Fibroblast of pulmonary artery (primary cell): Measurements from ENCODE around the gene THRA.
A peak's percentile ranks its signal among the peaks of the same experiment; 100 is the strongest.

ENCODE experiments used
- DNase-seq: peaks from one replicate; pipeline ENCODE4 v3.0.0-alpha.2; 2010; ENCODE audit warnings: low read depth
- H3K4me3 ChIP-seq: replicated peaks from 2 replicates; pipeline ENCODE4 v1.5.1; 2011; ENCODE audit warnings: low read depth, mild to moderate bottlenecking, control low read depth, low read length, moderate library complexity
- TF ChIP-seq, protein P1 (sequence below): IDR thresholded peaks from 2 replicates; pipeline ENCODE4 v1.5.1; 2011; ENCODE audit warnings: mild to moderate bottlenecking, control low read depth, low read length, inconsistent platforms; ENCODE audit errors: missing control alignments

Gene THRA, protein sequence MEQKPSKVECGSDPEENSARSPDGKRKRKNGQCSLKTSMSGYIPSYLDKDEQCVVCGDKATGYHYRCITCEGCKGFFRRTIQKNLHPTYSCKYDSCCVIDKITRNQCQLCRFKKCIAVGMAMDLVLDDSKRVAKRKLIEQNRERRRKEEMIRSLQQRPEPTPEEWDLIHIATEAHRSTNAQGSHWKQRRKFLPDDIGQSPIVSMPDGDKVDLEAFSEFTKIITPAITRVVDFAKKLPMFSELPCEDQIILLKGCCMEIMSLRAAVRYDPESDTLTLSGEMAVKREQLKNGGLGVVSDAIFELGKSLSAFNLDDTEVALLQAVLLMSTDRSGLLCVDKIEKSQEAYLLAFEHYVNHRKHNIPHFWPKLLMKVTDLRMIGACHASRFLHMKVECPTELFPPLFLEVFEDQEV

DNA sequence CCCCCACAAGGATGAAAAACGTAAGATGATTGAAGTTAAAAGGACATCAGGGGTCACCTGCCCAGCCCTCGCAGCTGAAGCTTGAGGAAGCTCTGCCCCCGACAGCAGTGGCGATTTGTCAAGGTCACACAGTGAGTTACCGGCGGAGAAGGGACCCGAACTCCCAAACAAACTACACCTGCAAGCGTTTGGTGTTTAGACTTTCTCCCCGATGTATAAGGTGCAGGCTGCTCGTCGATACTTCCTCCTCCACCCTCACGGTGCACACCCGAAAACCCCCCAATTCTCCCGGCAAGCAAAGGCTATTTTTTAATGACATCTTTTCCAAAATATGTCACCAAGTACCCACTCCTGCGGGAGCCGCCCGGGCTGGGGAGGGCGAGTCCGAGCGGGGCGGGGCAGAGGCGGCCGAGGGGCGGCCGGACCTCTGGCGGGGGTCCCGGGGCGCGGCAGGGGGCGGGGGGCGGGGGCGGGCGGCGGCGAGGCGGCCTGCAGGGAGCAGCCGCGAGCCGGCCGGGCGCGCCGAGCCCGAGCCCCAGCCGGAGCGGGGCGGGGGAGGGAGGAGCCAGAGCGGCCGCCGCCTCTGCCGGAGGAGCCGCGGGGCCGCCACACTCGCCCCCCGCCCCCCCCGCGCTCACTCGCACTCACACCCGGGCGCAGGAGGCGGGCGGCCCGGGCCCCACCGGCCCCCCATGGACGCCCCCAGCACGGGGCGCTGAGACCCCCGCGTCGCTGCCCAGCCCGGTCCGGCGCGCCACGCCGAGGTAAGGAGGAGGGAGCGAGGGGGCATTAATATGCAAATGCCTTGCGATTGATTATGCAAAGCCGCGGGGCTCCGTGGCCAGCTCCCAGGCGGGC lies at the start of gene THRA:
TSS of gene THRA (plus strand) at position 637 of the 858 bp plus-strand sequence. CDS start 11,524 bp downstream, outside the sequence.
- peak within 1 kb of the TSS; percentile 91 for H3K4me3 ChIP-seq
- DNase-seq, result peak; percentile 50
- TF ChIP-seq, protein P1, sequence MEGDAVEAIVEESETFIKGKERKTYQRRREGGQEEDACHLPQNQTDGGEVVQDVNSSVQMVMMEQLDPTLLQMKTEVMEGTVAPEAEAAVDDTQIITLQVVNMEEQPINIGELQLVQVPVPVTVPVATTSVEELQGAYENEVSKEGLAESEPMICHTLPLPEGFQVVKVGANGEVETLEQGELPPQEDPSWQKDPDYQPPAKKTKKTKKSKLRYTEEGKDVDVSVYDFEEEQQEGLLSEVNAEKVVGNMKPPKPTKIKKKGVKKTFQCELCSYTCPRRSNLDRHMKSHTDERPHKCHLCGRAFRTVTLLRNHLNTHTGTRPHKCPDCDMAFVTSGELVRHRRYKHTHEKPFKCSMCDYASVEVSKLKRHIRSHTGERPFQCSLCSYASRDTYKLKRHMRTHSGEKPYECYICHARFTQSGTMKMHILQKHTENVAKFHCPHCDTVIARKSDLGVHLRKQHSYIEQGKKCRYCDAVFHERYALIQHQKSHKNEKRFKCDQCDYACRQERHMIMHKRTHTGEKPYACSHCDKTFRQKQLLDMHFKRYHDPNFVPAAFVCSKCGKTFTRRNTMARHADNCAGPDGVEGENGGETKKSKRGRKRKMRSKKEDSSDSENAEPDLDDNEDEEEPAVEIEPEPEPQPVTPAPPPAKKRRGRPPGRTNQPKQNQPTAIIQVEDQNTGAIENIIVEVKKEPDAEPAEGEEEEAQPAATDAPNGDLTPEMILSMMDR, result no peak

DNA sequence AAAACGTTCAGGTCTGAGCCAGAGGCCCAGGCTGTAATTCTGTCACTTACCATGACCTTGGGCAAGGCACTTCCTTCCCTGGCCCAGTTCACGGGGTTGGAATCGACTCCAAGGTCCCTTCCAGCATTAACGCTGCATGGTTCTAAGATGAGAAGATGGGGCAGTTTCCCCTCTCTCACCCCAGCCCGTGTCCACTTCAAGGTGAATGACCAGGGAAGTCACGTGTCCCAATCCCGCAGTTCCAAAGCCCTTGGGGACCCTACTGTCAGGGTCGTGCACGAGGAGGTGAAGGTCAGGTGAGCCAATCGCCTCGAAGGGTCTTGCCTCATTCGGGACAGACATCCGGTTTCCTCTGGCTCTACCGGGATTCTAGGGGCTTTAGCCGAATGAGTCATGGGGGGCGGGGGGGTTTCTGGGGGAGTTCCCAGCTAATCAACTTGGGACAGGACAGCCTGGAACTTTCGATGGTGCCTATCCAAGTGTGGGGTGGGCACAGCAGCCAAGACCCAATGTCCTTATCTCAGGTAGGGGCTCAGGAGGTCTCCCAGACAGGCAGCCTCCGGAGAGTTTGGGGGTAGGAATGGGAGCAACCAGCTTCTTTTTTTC lies 48.3 kb upstream of the THRA start:
- TF ChIP-seq, protein P1, result no peak
- no peak overlapping the region for H3K4me3 ChIP-seq
- peak; percentile 48 for DNase-seq

DNA sequence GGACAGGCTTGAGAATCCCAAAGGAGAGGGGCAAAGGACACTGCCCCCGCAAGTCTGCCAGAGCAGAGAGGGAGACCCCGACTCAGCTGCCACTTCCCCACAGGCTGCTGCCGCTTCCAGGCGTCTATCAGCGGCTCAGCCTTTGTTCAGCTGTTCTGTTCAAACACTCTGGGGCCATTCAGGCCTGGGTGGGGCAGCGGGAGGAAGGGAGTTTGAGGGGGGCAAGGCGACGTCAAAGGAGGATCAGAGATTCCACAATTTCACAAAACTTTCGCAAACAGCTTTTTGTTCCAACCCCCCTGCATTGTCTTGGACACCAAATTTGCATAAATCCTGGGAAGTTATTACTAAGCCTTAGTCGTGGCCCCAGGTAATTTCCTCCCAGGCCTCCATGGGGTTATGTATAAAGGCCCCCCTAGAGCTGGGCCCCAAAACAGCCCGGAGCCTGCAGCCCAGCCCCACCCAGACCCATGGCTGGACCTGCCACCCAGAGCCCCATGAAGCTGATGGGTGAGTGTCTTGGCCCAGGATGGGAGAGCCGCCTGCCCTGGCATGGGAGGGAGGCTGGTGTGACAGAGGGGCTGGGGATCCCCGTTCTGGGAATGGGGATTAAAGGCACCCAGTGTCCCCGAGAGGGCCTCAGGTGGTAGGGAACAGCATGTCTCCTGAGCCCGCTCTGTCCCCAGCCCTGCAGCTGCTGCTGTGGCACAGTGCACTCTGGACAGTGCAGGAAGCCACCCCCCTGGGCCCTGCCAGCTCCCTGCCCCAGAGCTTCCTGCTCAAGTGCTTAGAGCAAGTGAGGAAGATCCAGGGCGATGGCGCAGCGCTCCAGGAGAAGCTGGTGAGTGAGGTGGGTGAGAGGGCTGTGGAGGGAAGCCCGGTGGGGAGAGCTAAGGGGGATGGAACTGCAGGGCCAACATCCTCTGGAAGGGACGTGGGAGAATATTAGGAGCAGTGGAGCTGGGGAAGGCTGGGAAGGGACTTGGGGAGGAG lies 47.5 kb upstream of the THRA start, which contains the start of gene CSF3:
TSS of gene CSF3 (plus strand) at position 436 of the 993 bp plus-strand sequence. CDS start at position 471, 35 bp downstream.
- TF ChIP-seq, protein P1, result no peak
- peak within 1 kb of the TSS; percentile 41 for H3K4me3 ChIP-seq
- peak; percentile 78 for DNase-seq

DNA sequence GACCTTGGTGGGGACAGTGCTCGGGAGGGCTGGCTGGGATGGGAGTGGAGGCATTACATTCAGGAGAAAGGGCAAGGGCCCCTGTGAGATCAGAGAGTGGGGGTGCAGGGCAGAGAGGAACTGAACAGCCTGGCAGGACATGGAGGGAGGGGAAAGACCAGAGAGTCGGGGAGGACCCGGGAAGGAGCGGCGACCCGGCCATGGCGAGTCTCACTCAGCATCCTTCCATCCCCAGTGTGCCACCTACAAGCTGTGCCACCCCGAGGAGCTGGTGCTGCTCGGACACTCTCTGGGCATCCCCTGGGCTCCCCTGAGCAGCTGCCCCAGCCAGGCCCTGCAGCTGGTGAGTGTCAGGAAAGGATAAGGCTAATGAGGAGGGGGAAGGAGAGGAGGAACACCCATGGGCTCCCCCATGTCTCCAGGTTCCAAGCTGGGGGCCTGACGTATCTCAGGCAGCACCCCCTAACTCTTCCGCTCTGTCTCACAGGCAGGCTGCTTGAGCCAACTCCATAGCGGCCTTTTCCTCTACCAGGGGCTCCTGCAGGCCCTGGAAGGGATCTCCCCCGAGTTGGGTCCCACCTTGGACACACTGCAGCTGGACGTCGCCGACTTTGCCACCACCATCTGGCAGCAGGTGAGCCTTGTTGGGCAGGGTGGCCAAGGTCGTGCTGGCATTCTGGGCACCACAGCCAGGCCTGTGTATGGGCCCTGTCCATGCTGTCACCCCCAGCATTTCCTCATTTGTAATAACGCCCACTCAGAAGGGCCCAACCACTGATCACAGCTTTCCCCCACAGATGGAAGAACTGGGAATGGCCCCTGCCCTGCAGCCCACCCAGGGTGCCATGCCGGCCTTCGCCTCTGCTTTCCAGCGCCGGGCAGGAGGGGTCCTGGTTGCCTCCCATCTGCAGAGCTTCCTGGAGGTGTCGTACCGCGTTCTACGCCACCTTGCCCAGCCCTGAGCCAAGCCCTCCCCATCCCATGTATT lies 46.5 kb upstream of the THRA start:
- H3K4me3 ChIP-seq, result peak overlapping the region; percentile 41
- TF ChIP-seq, protein P1, result no peak
- DNase-seq, result no peak

DNA sequence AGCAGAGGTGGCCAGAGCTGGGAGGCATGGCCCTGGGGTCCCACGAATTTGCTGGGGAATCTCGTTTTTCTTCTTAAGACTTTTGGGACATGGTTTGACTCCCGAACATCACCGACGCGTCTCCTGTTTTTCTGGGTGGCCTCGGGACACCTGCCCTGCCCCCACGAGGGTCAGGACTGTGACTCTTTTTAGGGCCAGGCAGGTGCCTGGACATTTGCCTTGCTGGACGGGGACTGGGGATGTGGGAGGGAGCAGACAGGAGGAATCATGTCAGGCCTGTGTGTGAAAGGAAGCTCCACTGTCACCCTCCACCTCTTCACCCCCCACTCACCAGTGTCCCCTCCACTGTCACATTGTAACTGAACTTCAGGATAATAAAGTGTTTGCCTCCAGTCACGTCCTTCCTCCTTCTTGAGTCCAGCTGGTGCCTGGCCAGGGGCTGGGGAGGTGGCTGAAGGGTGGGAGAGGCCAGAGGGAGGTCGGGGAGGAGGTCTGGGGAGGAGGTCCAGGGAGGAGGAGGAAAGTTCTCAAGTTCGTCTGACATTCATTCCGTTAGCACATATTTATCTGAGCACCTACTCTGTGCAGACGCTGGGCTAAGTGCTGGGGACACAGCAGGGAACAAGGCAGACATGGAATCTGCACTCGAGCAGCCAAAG lies 45.2 kb upstream of the THRA start:
- no peak overlapping the region for H3K4me3 ChIP-seq
- peak; percentile 18 for DNase-seq
- TF ChIP-seq, protein P1, result no peak
